HepG2 (cell line): Measurements from ENCODE around the gene MEGF11. TPM values are rescaled to one million over a fixed set of nuclear protein-coding genes. Genes with fewer than 3 reads are reported as not detected.

Source experiments
- ATAC-seq: fragments of 200-7000 bp; cut with Tn5 transposase; 3 replicates; pipeline ENCODE4 v1.9.1; 2020; ENCODE audit warnings: mild to moderate bottlenecking, moderate library complexity
- BruUV-seq: library from RNA; stranded (reverse); fragments of 400-500 nt; replicated peaks from 2 replicates; lab custom pipeline; 2021; lab: Mats Ljungman, UMichigan
- CTCF ChIA-PET: fragments of 300-600 bp; formaldehyde crosslinking; extraction: SDS; loops from one replicate; lab custom pipeline; 2021; ENCODE audit warnings: low total read pairs, inconsistent platforms, low intra/inter-chr PET ratio; lab: Yijun Ruan, JAX
- POLR2A ChIA-PET: fragments of 350-600 bp; sonication (Branson Sonifier 250); formaldehyde crosslinking; loops from one replicate; lab custom pipeline; 2020; ENCODE audit warnings: antibody characterized with exemption, inconsistent platforms; lab: Yijun Ruan, JAX
- DNase-seq: peaks from one replicate; pipeline ENCODE4 v3.0.0-alpha.2; 2015; ENCODE audit warnings: low spot score
- FAIRE-seq: peaks from 3 replicates; lab custom pipeline; 2011; peaks lifted over from hg19 to GRCh38; lab: Jason Lieb, UNC
- H2AFZ ChIP-seq: one replicate; pipeline ENCODE4 v1.6.1; 2011; ENCODE audit warnings: low read length, inconsistent platforms
- H3K27ac ChIP-seq: fragments of 300-600 bp; 3 replicates; pipeline ENCODE4 v1.8.0; 2011; ENCODE audit warnings: mixed run types, mild to moderate bottlenecking, mixed read lengths, low read length, inconsistent platforms; ENCODE audit not compliant: insufficient read depth; ENCODE audit errors: extremely low read length
- H3K27me3 ChIP-seq, 2 experiments: fragments of 200-600 bp in 1 of 2; 2 replicates in 1 of 2; 3 replicates in 1 of 2; pipeline versions ENCODE4 v1.6.0 to v1.8.0; 2011; ENCODE audit warnings: low read length in 2 of 2, mild to moderate bottlenecking in 2 of 2, moderate library complexity in 2 of 2, inconsistent platforms in 1 of 2; ENCODE audit not compliant: insufficient read depth in 2 of 2, control insufficient read depth in 1 of 2
- H3K36me3 ChIP-seq, 2 experiments: fragments of 200-600 bp in 1 of 2; replicated peaks in 1 of 2; 2 replicates in 1 of 2; 3 replicates in 1 of 2; pipeline versions ENCODE4 v1.5.1 to v1.8.0; 2011; ENCODE audit warnings: low read length in 2 of 2, inconsistent platforms in 1 of 2; ENCODE audit not compliant: insufficient read depth in 2 of 2, control insufficient read depth in 1 of 2
- H3K4me1 ChIP-seq: 2 replicates; pipeline ENCODE4 v1.5.1; 2012; ENCODE audit warnings: low read length, inconsistent platforms; ENCODE audit not compliant: insufficient read depth
- H3K4me2 ChIP-seq: 2 replicates; pipeline ENCODE4 v1.6.0; 2011; ENCODE audit warnings: low read depth, low read length, inconsistent platforms
- H3K4me3 ChIP-seq, 3 experiments: fragments of 200-600 bp in 1 of 3; sonication (generic), shearing (Covaris generic) in 1 of 3; replicated peaks in 1 of 3; 2 replicates each; pipeline ENCODE4 v1.5.1; 2011 to 2016; ENCODE audit warnings: low read length in 3 of 3, inconsistent platforms in 2 of 3, low read depth in 2 of 3, mild to moderate bottlenecking in 2 of 3, control low read depth in 1 of 3, mixed read lengths in 1 of 3; ENCODE audit not compliant: insufficient read depth in 1 of 3
- H3K79me2 ChIP-seq: one replicate; pipeline ENCODE4 v1.6.1; 2011; ENCODE audit warnings: low read length, inconsistent platforms; ENCODE audit not compliant: insufficient read depth
- H3K9ac ChIP-seq: 2 replicates; pipeline ENCODE4 v1.6.0; 2011; ENCODE audit warnings: mild to moderate bottlenecking, low read depth, low read length, inconsistent platforms; ENCODE audit not compliant: insufficient read depth
- H3K9me3 ChIP-seq: 2 replicates; pipeline ENCODE4 v1.5.1; 2012; ENCODE audit warnings: mild to moderate bottlenecking, low read length
- H4K20me1 ChIP-seq: 2 replicates; pipeline ENCODE4 v1.6.0; 2011; ENCODE audit warnings: inconsistent platforms, mild to moderate bottlenecking, low read length, moderate library complexity; ENCODE audit not compliant: insufficient read depth
- BRCA1 ChIP-seq: sonication (generic); formaldehyde crosslinking; IDR thresholded peaks from 2 replicates; pipeline ENCODE4 v1.4.0; 2020; ENCODE audit warnings: missing genetic modification reagents
- ETV5 ChIP-seq: IDR thresholded peaks from 2 replicates; pipeline ENCODE4 v1.6.1; 2018; ENCODE audit warnings: missing biosample characterization, missing genetic modification reagents, inconsistent platforms, borderline replicate concordance
- FOSL1 ChIP-seq: sonication (generic); formaldehyde crosslinking; IDR thresholded peaks from 2 replicates; pipeline ENCODE4 v1.9.0; 2021; ENCODE audit warnings: missing genetic modification reagents, borderline replicate concordance
- FOXP4 ChIP-seq: sonication (generic); formaldehyde crosslinking; IDR thresholded peaks from 2 replicates; pipeline ENCODE4 v1.4.0; 2020; ENCODE audit warnings: missing genetic modification reagents
- GATAD1 ChIP-seq: IDR thresholded peaks from 2 replicates; pipeline ENCODE4 v1.6.1; 2016; ENCODE audit warnings: missing genetic modification reagents, missing compliant biosample characterization
- HES4 ChIP-seq: sonication (generic); formaldehyde crosslinking; IDR thresholded peaks from 2 replicates; pipeline ENCODE4 v1.9.0; 2021; ENCODE audit warnings: mild to moderate bottlenecking, missing genetic modification reagents, borderline replicate concordance
- IKZF5 ChIP-seq: IDR thresholded peaks from 2 replicates; pipeline ENCODE4 v1.6.1; 2018; ENCODE audit warnings: missing genetic modification reagents, mild to moderate bottlenecking, missing compliant biosample characterization
- JARID2 ChIP-seq: sonication (generic); formaldehyde crosslinking; IDR thresholded peaks from 2 replicates; pipeline ENCODE4 v1.8.1; 2023; ENCODE audit warnings: missing genetic modification reagents, inconsistent platforms; ENCODE audit not compliant: insufficient replicate concordance
- JUN ChIP-seq: sonication (generic); formaldehyde crosslinking; IDR thresholded peaks from 2 replicates; pipeline ENCODE4 v1.4.0; 2020; ENCODE audit warnings: mild to moderate bottlenecking, missing genetic modification reagents
- KDM4B ChIP-seq: sonication (generic); formaldehyde crosslinking; IDR thresholded peaks from 2 replicates; pipeline ENCODE4 v1.4.0; 2020; ENCODE audit warnings: missing genetic modification reagents
- MAFK ChIP-seq, 2 experiments: IDR thresholded peaks in 1 of 2; conservative IDR thresholded peaks in 1 of 2; 2 replicates each; pipeline ENCODE4 v1.6.1; 2011; ENCODE audit warnings: improper control_type of control experiment in 2 of 2, low read length in 2 of 2
- MTA1 ChIP-seq: sonication (generic); formaldehyde crosslinking; IDR thresholded peaks from 2 replicates; pipeline ENCODE4 v1.4.0; 2020; ENCODE audit warnings: missing genetic modification reagents, mild to moderate bottlenecking, borderline replicate concordance
- NFIB ChIP-seq: sonication (generic); formaldehyde crosslinking; IDR thresholded peaks from 2 replicates; pipeline ENCODE4 v1.9.0; 2021; ENCODE audit warnings: missing genetic modification reagents, mild to moderate bottlenecking, borderline replicate concordance
- NONO ChIP-seq, 2 experiments: fragments of 450-650 bp in 1 of 2; sonication (generic) in 1 of 2; formaldehyde crosslinking in 1 of 2; IDR thresholded peaks in 1 of 2; conservative IDR thresholded peaks in 1 of 2; 2 replicates each; pipeline versions ENCODE4 v1.6.1 to v1.8.0; 2017 to 2022; ENCODE audit warnings: mild to moderate bottlenecking in 1 of 2, missing genetic modification reagents in 1 of 2, moderate library complexity in 1 of 2
- POGZ ChIP-seq: sonication (generic); formaldehyde crosslinking; IDR thresholded peaks from 2 replicates; pipeline ENCODE4 v1.4.0; 2020; ENCODE audit warnings: mild to moderate bottlenecking, missing genetic modification reagents
- SMAD1 ChIP-seq: sonication (generic); formaldehyde crosslinking; IDR thresholded peaks from 2 replicates; pipeline ENCODE4 v1.4.0; 2020; ENCODE audit warnings: missing genetic modification reagents, low read depth, mild to moderate bottlenecking, borderline replicate concordance
- SNRNP70 ChIP-seq: fragments of 200-400 bp; formaldehyde crosslinking; IDR thresholded peaks from 2 replicates; pipeline ENCODE4 v1.6.1; 2017; ENCODE audit warnings: mild to moderate bottlenecking, low read depth, low read length, moderate library complexity
- ZBTB34 ChIP-seq: sonication (generic); formaldehyde crosslinking; IDR thresholded peaks from 2 replicates; pipeline ENCODE4 v1.8.0; 2022; ENCODE audit warnings: mild to moderate bottlenecking, missing genetic modification reagents
- ZSCAN22 ChIP-seq: sonication (generic); formaldehyde crosslinking; IDR thresholded peaks from 2 replicates; pipeline ENCODE4 v1.4.0; 2020; ENCODE audit warnings: mild to moderate bottlenecking, missing genetic modification reagents
- WGBS: methylation state at CpG from one replicate; pipeline ENCODE4 v1.1.6; 2017; ENCODE audit warnings: low lambda C conversion rate; 5-methylcytosine and 5-hydroxymethylcytosine counted together
- in situ Hi-C: cut with HindIII; loops from 2 replicates; pipeline ENCODE4 v1.10.0; 2017; ENCODE audit warnings: low pct_unique_long_range_greater_than_20kb; ENCODE audit not compliant: extremely low pct_ligation_motif_present
- intact Hi-C: fragments of 100-400 bp; cut with micrococcal nuclease; formaldehyde crosslinking; loops from one replicate; pipeline ENCODE4 v1.10.0; 2022; ENCODE audit not compliant: unreplicated experiment
- polyA plus RNA-seq, 8 experiments: library from polyadenylated mRNA; depleted of rRNA in 3 of 8; stranded (reverse) in 7 of 8; unstranded in 1 of 8; fragments of >200 nt; fragmentation: Illumina TruSeq in 4 of 8; extraction: Trizol in 4 of 8; gene quantifications; 2 replicates each; pipeline versions ENCODE4 v1.2.1 to v1.2.3, GENCODE V29; 2011 to 2016; ENCODE audit warnings: low read depth in 4 of 8, missing spikeins in 1 of 8, mixed read lengths in 1 of 8; ENCODE audit not compliant: insufficient read depth in 1 of 8
- total RNA-seq, 5 experiments: library from RNA; depleted of rRNA; stranded (reverse); fragments of >200 nt; fragmentation: Illumina TruSeq; extraction: Trizol; gene quantifications; 2 replicates each; pipeline ENCODE4 v1.2.3, GENCODE V29; 2016; ENCODE audit warnings: low read depth in 1 of 5

MEGF11 gene
- total and polyA plus RNA-seq, 2 of the 13 experiments (the other 11 are each of a cell fraction or from before 2014, with no cell fraction given), result not detected

GRCh38 chr15:65909831-65910230 is 343.7 kb downstream of the MEGF11 start:
- POLR2A ChIA-PET, result no interaction called here
- in situ Hi-C loops, result no loop called here
- no peak for DNase-seq

More at GRCh38 chr15:65909831-65910230, 343.7 kb downstream of the MEGF11 start:
- Histone ChIP-seq H3K27me3 (no peaks in the 10 kb centered on the region), H4K20me1 (no peaks in the 10 kb centered on the region), H3K9me3 (no peaks in the 10 kb centered on the region), H3K9ac (no peak overlapping the region), H3K4me3 (no peak overlapping the region), H3K4me1 (peaks cover 7% of the 10 kb centered on the region), H3K27ac (no peak overlapping the region), H3K79me2 (no peaks in the 10 kb centered on the region), H3K36me3 (peaks cover 0 to 25% of the 10 kb centered on the region in 2 experiments; a peak in 4 of 5 replicates), H3K4me2 (no peak overlapping the region), H2AFZ (no peak overlapping the region)
- ATAC-seq (no peak), FAIRE-seq (no peak)
- CTCF ChIA-PET, result no interaction called here
- no peak for TF ChIP-seq SNRNP70
- no peak for TF ChIP-seq NFIB (CRISPR knock-in tag)
- TF ChIP-seq SMAD1 (CRISPR knock-in tag), result no peak
- no peak for TF ChIP-seq FOSL1 (CRISPR knock-in tag)
- TF ChIP-seq HES4, result no peak
- TF ChIP-seq IKZF5 (CRISPR knock-in tag), result no peak
- TF ChIP-seq NONO (IDR thresholded peaks at IDR 0.05), result no peak
- TF ChIP-seq NONO (CRISPR knock-in tag; conservative IDR thresholded peaks at IDR 0.05), result no peak
- no peak for TF ChIP-seq KDM4B (CRISPR knock-in tag)
- TF ChIP-seq BRCA1 (CRISPR knock-in tag), result no peak
- no peak for TF ChIP-seq MAFK (conservative IDR thresholded peaks at IDR 0.05 in 1 of 2, IDR thresholded peaks at IDR 0.05 in 1 of 2; ENCODE audit: low read length in 2 of 2)
- no peak for TF ChIP-seq JUN (CRISPR knock-in tag)
- no peak for TF ChIP-seq JARID2 (CRISPR knock-in tag)
- TF ChIP-seq ETV5 (CRISPR knock-in tag), result no peak
- TF ChIP-seq GATAD1 (CRISPR knock-in tag), result no peak
- TF ChIP-seq FOXP4, result no peak
- TF ChIP-seq ZBTB34 (CRISPR knock-in tag), result no peak
- TF ChIP-seq ZSCAN22 (CRISPR knock-in tag), result no peak
- TF ChIP-seq POGZ (CRISPR knock-in tag), result no peak
- TF ChIP-seq MTA1 (CRISPR knock-in tag), result no peak
- 100% methylated on average over 3 of the region's 3 CpGs for WGBS
- intact Hi-C loops, result loop anchor here (10.0 kb wide), 1 partner anchor 175 kb away; no protein-coding TSS in a partner anchor
- BruUV-seq, result no TSS peak
